ENCODE data around the gene AKIRIN2.
A peak's percentile ranks its signal among the peaks of the same experiment; 100 is the strongest.

The AKIRIN2 gene

DNA sequence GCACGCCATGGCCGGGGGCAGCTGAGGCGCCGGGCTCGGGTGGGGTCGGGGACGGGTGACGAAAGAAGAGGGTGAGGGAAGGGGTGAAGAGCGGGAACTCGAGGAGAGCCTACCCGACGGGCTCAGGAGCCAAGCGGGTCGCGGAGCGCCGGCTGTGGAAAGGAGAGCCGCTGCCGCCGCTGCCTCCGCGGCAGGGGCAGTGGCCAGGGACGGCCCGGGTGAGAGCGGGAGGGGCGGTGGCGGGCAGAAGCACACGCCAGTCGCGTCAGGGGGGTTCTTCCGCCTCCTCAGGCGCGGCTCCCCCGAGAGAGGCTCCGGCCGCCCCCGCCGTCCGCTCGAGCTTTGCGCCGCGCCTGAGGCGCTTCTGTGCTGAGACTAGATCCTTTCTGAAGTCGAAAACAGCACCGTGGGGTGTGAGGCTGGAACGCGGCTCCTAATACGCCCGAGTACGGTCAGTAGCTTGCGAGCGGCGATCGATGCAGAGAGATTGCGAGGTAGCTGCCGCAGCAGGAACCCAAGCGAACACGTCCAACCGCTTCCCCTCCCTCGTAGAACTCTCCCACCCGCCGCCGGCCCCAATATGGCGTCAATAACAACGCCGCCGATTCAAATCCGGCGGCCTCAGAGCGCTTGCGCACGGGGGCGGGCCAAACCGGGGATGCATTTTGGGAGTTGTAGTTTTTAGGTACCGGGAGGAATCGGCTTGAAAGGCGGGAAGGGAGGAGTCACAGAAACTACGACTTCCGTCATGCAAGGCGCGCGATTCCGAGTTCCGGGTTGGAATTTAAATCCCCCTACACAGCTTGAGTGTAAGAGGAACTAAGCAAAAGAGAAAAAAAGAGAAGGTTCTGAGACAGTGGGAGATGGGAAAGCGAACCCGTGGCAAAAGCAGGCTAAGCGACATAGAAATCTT, at the start of gene AKIRIN2:
TSS of gene AKIRIN2 (minus strand) at position 558 of the 913 bp plus-strand sequence. CDS start at position 9, 549 bp downstream.
- peak; percentile 93 to 98 (median 96) for DNase-seq

DNA sequence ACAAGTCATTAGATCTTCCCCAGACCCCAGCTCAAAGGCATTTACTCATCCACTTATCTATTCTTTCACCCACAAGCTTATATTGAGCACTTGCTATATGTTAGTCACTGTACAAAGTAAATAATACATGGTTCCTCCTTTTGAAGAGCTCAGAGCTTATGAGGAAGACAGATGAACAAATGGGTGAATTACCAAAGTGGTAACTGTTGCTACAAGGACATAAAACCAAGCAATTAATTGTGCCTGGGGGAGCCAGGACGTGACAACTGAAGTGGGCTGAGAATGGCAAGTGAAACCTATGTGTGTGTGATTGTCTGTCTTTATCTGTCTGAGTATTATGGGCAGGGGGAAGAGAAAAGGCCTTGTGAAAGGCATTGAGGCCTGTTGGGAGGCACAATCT, 45.6 kb upstream of the AKIRIN2 start:
- DNase-seq = no peak

- no peak for DNase-seq
These were observed 44.1 kb upstream of the AKIRIN2 start for GRCh38 chr6:87745966-87746721.

GRCh38 chr6:87743454-87743853, 41.4 kb upstream of the AKIRIN2 start:
- DNase-seq = no peak

- peak in 4 of 6 experiments; percentile 17 to 42 (median 33) for DNase-seq
These were observed 40.1 kb upstream of the AKIRIN2 start for GRCh38 chr6:87742106-87742505.

DNA sequence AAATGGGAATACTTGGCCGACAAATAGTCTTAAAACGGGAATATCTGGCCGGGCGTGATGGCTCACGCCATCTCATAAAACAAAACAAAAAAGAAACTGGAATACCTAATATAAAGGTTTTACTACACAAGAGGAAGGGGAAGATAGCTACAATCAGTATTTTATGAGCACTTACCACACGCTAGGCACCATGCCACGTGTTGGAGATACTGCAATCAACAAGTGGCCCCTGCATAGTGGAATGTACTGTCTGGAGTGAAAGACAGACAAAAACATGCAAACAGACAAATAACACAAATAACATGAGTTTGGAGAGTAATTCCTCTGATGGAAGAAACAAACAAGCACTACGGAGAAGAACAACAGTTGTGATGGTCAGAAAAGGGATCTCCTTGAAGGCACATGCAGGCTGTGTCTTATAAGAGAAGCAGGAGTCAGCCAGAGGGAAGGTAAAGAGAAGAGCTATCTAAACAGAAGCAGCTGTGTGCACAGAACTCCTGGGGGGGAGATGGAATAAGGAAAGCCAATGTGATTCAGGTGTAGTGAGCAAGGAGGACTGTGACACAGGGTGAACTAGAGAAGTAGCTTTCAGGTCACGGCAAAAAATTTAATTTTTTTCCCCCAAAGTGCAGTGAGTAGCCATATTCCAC, 39.1 kb upstream of the AKIRIN2 start:
- no peak for DNase-seq

DNA sequence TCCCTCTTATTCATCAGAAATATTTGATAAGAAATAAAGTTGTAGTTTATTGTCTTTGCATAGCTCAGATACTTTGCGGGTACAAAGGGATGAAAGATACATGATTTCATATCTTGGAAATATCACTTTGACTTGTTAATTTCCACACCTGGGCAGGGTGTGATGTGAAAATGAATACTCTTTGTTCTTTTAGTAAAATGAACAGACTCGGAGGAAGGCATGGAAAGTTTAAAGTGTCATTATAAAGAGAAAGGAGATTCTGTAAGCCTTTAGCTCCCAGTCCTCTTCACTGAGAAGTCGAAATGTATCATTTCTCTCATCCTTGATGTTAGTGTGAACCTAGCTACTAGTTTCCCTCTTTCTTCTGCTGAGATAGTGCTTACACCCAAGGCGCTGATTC, 36.7 kb upstream of the AKIRIN2 start:
- no peak for DNase-seq

GRCh38 chr6:87738000-87738399, 36.0 kb upstream of the AKIRIN2 start:
- no peak for DNase-seq

DNA sequence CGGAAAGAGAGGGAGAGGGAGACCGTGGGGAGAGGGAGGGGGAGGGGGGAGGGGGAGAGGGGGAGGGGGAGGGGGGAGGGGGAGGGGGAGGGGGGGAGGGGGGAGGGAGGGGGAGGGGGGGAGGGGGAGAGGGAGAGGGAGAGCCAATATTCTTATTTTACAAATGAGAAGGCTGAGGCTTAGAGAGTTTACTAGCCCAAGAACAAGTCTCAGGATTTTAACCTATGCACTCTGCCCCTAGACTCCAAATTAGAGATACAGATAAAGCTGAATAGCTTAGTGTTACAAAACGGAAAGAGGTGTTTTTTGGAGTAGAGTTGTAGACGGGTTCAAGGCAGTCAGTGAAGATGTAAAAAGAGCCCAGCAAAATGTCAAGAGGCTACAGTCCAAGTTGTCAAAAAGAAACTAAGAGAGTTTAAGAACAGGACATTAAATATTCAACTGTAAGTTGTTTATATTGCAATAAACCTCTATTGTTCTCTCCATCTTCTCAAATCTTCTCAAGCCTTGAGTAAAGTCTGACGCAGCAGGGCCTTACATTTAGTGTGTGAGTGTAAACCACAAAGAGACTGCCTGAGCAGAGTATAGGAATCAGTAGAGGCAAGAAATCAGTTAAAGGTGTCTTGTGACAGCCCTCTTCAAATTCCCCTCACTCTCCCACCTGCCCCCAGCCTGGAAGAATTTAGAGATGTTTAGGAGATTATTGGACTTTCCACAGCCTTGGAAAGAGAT, 34.9 kb upstream of the AKIRIN2 start:
- no peak for DNase-seq

DNA sequence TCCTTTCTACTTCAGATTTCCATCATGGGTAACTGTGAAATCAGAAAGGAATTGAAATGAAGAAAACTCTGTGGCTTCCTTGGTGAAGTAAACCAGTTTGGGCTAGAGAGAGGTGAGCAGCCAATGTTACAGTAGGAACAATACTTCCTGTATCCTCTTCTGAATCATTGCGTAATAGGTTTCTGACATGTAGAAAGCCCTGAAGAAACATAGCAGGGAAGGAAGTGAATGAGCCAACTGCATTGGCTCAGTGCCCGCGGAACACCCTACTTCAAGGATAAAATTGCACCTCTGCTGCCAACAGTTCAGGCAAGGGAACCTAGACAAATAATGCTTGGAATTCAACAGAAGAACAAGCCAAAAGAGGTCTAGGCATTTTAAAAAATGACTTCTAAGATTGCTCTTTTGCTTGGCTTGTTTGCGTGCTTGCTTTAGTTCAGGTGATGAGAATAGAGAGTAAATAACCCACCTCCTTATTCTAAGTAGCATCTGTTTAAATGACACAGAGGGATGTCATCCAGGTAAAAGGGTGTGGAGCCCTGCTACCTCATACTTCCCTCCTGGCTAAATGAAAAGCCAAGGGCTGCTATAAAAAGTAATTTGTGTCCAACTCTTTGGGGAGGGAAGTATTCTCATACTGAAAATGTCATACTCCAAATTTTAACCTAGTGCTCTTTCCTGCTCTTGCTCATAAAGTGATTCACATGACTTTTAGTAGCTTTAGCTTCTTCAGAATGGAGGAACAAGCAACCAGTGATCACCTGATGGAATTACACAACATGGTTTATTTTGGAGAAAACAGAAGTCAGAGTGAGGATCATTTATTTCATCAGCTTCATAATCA, 30.0 kb upstream of the AKIRIN2 start:
- peak; percentile 3 to 50 (median 20) for DNase-seq

GRCh38 chr6:87731080-87731479, 29.0 kb upstream of the AKIRIN2 start:
- no peak for DNase-seq

- peak in 3 of 6 experiments; percentile 31 to 50 (median 43) for DNase-seq
These were observed 28.1 kb upstream of the AKIRIN2 start for GRCh38 chr6:87729965-87730719.

GRCh38 chr6:87728706-87729105, 26.7 kb upstream of the AKIRIN2 start:
- no peak for DNase-seq

GRCh38 chr6:87724983-87725811, 23.2 kb upstream of the AKIRIN2 start:
- DNase-seq = no peak

DNA sequence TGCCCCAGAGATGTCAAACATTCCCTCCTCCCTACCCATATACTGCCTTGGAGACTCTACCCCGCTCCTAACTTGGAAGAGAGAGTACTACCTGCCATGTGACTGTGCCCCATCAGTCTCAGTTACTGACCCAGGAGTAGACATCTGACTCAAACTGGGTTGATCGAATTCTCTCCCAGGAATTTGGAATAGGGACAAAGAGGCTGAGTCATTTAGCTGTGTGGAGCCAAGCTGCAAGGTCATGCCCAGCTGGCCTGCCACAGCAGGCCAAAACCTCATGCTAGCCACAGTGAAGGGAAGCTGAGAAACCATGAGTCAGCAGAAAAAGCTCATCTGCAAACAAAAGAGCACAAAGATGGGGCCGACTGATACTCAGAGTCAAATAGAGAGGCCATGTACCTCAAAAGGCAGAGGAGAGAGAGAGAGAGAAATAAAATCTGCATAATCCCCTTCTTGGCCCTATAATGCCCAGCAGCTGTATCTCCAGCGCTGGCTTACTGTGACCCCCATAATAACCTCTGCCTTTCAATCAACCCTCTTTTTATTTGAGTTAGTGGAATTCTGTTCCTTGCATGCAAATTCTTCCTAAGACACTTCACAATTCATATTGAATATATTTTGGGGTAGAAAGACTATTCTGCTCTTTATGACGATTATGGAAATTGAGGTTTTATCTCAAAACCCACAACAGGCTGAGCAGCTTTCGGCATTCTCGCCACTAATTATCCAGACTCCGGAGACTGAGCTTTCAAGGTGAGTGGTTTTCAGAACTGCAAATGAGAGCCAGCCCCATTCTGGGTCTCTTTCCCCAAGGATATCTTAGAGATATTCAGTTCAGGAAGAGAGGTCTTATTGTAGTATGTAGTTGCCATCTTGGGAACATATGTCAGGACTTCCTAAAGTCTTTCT, 21.4 kb upstream of the AKIRIN2 start:
- no peak for DNase-seq

DNA sequence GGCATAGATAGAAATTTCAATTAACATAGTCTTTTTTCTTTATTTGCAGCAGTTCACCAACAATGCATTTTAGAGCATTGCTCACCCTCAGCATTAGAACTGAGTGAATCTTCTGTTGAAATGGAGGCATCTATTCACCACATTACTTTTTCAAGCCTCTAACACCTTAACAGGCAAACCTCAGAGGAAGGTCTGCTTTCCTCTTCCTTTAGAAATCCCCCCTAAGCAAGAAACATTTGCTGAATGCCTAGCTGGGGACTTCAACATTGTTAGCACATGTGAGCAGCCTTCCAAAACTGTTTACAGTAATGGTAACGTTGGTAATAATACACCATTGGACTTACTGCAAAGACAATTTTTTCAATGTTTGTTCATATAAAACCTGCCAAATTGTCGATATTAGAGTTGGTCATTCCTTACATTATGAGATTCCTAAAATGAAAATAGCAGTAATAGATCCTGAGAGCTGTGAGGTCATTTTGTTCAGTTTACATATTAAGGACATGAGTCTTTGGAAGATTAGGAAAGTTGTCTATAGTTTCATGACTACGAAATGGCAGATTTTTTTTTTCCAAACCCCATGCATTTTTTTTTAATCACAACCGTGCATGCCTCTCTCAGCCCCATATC, 20.6 kb upstream of the AKIRIN2 start:
- no peak for DNase-seq

DNA sequence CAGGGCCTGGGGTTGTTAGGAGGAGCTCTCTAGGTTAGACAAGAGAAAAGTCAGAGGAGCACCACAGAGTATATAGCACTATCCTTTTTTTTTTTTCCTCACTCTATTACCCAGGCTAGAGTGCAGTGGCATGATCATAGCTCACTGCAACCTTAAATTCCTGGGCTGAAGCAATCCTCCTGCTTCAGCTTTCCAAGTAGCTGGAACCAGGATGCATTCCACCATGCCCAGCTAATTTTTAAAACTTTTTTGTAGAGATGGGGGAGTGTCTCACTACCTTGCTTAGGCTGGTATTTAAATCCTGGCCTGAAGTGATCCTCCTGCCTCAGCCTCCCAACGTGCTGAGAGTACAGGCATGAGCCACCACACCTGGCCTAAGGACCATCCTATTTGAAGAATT, 19.3 kb upstream of the AKIRIN2 start:
- DNase-seq = no peak
